Parathyroid adenoma (tissue), 2 donors: ENCODE data around the gene CTXN1.

Experiments
- H2AFZ ChIP-seq: fragments of 300-600 bp; sonication (generic); one replicate; pipeline ENCODE4 v1.7.0; 2017; ENCODE audit warnings: antibody characterized with exemption, mild to moderate bottlenecking
- H3K27ac ChIP-seq: fragments of 300-600 bp; sonication (generic); one replicate; pipeline ENCODE4 v1.7.0; 2017
- H3K27me3 ChIP-seq: fragments of 300-600 bp; sonication (generic); one replicate; pipeline ENCODE4 v1.7.0; 2017; ENCODE audit warnings: low read length; ENCODE audit not compliant: control insufficient read depth, insufficient read depth
- H3K36me3 ChIP-seq: fragments of 300-600 bp; sonication (generic); one replicate; pipeline ENCODE4 v1.7.0; 2017; ENCODE audit warnings: low read length; ENCODE audit not compliant: control insufficient read depth, insufficient read depth
- H3K4me1 ChIP-seq: fragments of 300-600 bp; sonication (generic); one replicate; pipeline ENCODE4 v1.7.0; 2017; ENCODE audit warnings: control low read depth
- H3K4me2 ChIP-seq: fragments of 300-600 bp; sonication (generic); one replicate; pipeline ENCODE4 v1.7.0; 2017; ENCODE audit warnings: low read length
- H3K4me3 ChIP-seq: fragments of 300-600 bp; sonication (generic); one replicate; pipeline ENCODE4 v1.7.0; 2017; ENCODE audit warnings: low read depth, low read length
- H3K79me2 ChIP-seq: fragments of 300-600 bp; sonication (generic); one replicate; pipeline ENCODE4 v1.7.0; 2017; ENCODE audit warnings: control low read depth
- H3K9ac ChIP-seq: fragments of 300-600 bp; sonication (generic); one replicate; pipeline ENCODE4 v1.7.0; 2017; ENCODE audit warnings: mild to moderate bottlenecking
- H3K9me3 ChIP-seq: fragments of 300-600 bp; sonication (generic); one replicate; pipeline ENCODE4 v1.7.0; 2017; ENCODE audit warnings: low read length; ENCODE audit not compliant: control insufficient read depth
- TF ChIP-seq, protein P1 (sequence below): fragments of 300-600 bp; sonication (generic); IDR thresholded peaks from one replicate; pipeline ENCODE4 v1.7.0; 2017; ENCODE audit warnings: antibody characterized with exemption, mild to moderate bottlenecking
- donor health status: primary hyperparathyroidism.

The CTXN1 gene

DNA sequence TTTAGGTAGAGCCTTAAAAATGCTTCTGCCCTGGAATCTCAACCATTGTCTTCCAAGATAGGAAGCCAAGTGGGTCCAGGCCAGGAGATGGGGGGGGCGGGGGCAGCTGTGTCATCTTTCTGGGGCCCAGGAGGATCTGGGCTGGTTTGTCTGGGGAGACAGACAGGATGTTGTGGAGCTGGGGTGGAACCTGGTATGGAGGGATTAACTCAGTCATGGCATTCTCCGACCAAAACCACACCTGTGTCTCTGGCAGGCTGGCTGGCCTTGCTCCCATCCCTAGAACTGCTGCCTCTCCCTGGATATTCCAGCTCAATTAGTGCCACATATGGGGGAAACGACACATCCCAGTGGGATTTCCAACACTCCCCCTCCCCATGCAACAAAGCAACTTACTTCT, 25.0 kb downstream of the CTXN1 start:
- TF ChIP-seq, protein P1, sequence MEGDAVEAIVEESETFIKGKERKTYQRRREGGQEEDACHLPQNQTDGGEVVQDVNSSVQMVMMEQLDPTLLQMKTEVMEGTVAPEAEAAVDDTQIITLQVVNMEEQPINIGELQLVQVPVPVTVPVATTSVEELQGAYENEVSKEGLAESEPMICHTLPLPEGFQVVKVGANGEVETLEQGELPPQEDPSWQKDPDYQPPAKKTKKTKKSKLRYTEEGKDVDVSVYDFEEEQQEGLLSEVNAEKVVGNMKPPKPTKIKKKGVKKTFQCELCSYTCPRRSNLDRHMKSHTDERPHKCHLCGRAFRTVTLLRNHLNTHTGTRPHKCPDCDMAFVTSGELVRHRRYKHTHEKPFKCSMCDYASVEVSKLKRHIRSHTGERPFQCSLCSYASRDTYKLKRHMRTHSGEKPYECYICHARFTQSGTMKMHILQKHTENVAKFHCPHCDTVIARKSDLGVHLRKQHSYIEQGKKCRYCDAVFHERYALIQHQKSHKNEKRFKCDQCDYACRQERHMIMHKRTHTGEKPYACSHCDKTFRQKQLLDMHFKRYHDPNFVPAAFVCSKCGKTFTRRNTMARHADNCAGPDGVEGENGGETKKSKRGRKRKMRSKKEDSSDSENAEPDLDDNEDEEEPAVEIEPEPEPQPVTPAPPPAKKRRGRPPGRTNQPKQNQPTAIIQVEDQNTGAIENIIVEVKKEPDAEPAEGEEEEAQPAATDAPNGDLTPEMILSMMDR, result no peak
- Histone ChIP-seq H2AFZ (no peak overlapping the region), H3K4me3 (no peak overlapping the region), H3K9me3 (no peaks in the 10 kb centered on the region), H3K36me3 (no peaks in the 10 kb centered on the region), H3K9ac (no peak overlapping the region), H3K27me3 (no peaks in the 10 kb centered on the region), H3K27ac (no peak overlapping the region), H3K79me2 (peaks cover 18% of the 10 kb centered on the region), H3K4me1 (peaks cover 17% of the 10 kb centered on the region), H3K4me2 (no peak overlapping the region)

- no peak overlapping the region for H3K4me3 ChIP-seq
- H3K4me1 ChIP-seq, result peaks cover 14% of the 10 kb centered on the region
- no peak overlapping the region for H3K9ac ChIP-seq
- no peaks in the 10 kb centered on the region for H3K9me3 ChIP-seq
- H3K27me3 ChIP-seq, result no peaks in the 10 kb centered on the region
- H3K79me2 ChIP-seq, result peaks cover 13% of the 10 kb centered on the region
- no peak overlapping the region for H3K4me2 ChIP-seq
- TF ChIP-seq, protein P1, result no peak
- H2AFZ ChIP-seq, result no peak overlapping the region
- H3K36me3 ChIP-seq, result no peaks in the 10 kb centered on the region
- H3K27ac ChIP-seq, result no peak overlapping the region
These were observed 25.5 kb downstream of the CTXN1 start for GRCh38 chr19:7900401-7900870.

DNA sequence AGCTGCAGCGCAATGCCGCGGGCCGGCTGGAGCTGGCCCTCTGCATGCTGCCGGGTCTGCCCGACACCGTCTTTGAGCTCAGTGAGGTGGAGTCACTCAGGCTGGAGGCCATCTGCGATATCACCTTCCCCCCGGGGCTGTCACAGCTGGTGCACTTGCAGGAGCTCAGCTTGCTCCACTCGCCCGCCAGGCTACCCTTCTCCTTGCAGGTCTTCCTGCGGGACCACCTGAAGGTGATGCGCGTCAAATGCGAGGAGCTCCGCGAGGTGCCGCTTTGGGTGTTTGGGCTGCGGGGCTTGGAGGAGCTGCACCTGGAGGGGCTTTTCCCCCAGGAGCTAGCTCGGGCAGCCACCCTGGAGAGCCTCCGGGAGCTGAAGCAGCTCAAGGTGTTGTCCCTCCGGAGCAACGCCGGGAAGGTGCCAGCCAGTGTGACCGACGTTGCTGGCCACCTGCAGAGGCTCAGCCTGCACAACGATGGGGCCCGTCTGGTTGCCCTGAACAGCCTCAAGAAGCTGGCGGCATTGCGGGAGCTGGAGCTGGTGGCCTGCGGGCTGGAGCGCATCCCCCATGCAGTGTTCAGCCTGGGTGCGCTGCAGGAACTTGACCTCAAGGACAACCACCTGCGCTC, 26.1 kb downstream of the CTXN1 start:
- Histone ChIP-seq H3K9me3 (no peaks in the 10 kb centered on the region), H3K27me3 (no peaks in the 10 kb centered on the region), H3K4me1 (peaks cover 9% of the 10 kb centered on the region), H3K4me3 (no peak overlapping the region), H3K9ac (no peak overlapping the region), H3K4me2 (no peak overlapping the region), H3K79me2 (peaks cover 8% of the 10 kb centered on the region), H3K36me3 (no peaks in the 10 kb centered on the region), H3K27ac (no peak overlapping the region), H2AFZ (no peak overlapping the region)
- TF ChIP-seq, protein P1, result no peak

DNA sequence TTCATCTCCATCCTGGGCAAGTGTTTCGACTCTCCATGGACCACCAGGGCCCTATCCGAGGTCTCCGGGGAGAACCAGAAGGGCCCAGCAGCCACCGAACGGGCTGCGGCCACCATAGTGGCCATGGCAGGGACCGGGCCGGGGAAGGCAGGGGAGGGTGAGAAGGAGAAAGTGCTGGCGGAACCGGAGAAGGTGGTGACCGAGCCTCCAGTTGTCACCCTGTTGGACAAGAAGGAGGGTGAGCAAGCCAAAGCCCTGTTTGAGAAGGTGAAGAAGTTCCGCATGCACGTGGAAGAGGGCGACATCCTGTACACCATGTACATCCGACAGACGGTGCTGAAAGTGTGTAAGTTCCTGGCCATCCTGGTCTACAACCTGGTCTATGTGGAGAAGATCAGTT, 27.0 kb downstream of the CTXN1 start:
- no peak overlapping the region for H2AFZ ChIP-seq
- H3K79me2 ChIP-seq, result no peaks in the 10 kb centered on the region
- H3K4me2 ChIP-seq, result no peak overlapping the region
- H3K9me3 ChIP-seq, result no peaks in the 10 kb centered on the region
- no peaks in the 10 kb centered on the region for H3K36me3 ChIP-seq
- H3K4me1 ChIP-seq, result peaks cover 7% of the 10 kb centered on the region
- no peak overlapping the region for H3K27ac ChIP-seq
- TF ChIP-seq, protein P1, result no peak
- no peak overlapping the region for H3K4me3 ChIP-seq
- H3K27me3 ChIP-seq, result no peaks in the 10 kb centered on the region
- H3K9ac ChIP-seq, result no peak overlapping the region

DNA sequence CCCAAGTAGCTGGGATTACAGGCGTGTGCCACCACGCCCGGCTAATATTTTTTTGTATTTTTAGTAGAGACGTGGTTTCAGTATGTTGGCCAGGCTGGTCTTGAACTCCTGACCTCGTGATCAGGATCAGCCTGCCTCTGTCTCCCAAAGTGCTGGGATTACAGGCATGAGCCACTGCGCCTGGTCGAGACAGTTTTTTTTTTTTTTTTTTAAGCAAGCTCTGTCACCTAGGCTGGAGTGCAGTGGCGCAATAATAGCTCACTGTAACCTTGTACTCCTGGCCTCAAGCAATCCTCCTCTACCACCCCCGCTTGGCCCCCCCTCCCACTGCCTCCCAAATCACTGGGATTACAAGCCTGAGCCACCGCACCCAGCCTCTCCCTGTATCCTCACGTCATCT, 28.6 kb downstream of the CTXN1 start:
- no peak overlapping the region for H3K4me2 ChIP-seq
- no peaks in the 10 kb centered on the region for H3K4me1 ChIP-seq
- H3K9ac ChIP-seq, result no peak overlapping the region
- no peak overlapping the region for H2AFZ ChIP-seq
- no peaks in the 10 kb centered on the region for H3K9me3 ChIP-seq
- H3K4me3 ChIP-seq, result no peak overlapping the region
- H3K79me2 ChIP-seq, result no peaks in the 10 kb centered on the region
- H3K27ac ChIP-seq, result no peak overlapping the region
- no peaks in the 10 kb centered on the region for H3K27me3 ChIP-seq
- TF ChIP-seq, protein P1, result no peak
- no peaks in the 10 kb centered on the region for H3K36me3 ChIP-seq
